Gastroesophageal sphincter (tissue), 4 donors: ENCODE data around the gene HDAC4. TPM values are rescaled to one million over a fixed set of nuclear protein-coding genes. Genes with fewer than 3 reads are reported as not detected.

ENCODE experiments used
- ATAC-seq: fragments of 150-250 bp; one replicate; pipeline ENCODE4 v1.9.1; 2016; ENCODE audit warnings: mild to moderate bottlenecking, moderate library complexity
- H3K27ac ChIP-seq, 4 donors: fragments of 200-600 bp; sonication (generic) in 3 of 4; 1 replicate in 3 of 4; 2 replicates in 1 of 4; pipeline ENCODE4 v1.5.1; 2016 to 2019
- H3K27me3 ChIP-seq: fragments of 200-600 bp; sonication (generic); one replicate; pipeline ENCODE4 v1.5.1; 2019
- H3K36me3 ChIP-seq, 2 donors: fragments of 200-600 bp; sonication (generic); one replicate each; pipeline ENCODE4 v1.5.1; 2019; ENCODE audit warnings: control low read depth in 1 of 2
- H3K4me1 ChIP-seq, 3 donors: fragments of 200-600 bp; sonication (generic); 1 replicate in 2 of 3; 2 replicates in 1 of 3; pipeline ENCODE4 v1.5.1; 2016 to 2019; ENCODE audit warnings: control low read depth in 2 of 3
- H3K4me3 ChIP-seq, 2 donors: fragments of 200-600 bp; sonication (generic); one replicate each; pipeline ENCODE4 v1.5.1; 2019; ENCODE audit warnings: mild to moderate bottlenecking in 1 of 2, moderate library complexity in 1 of 2
- H3K9me3 ChIP-seq, 3 donors: fragments of 200-600 bp; sonication (generic); one replicate each; pipeline ENCODE4 v1.5.1; 2017 to 2019; ENCODE audit warnings: control low read depth in 2 of 3
- EP300 ChIP-seq: sonication (generic); formaldehyde crosslinking; IDR thresholded peaks from one replicate; pipeline ENCODE4 v1.6.1; 2017; ENCODE audit warnings: antibody characterized with exemption, mild to moderate bottlenecking
- POLR2A ChIP-seq, 2 donors: fragments of 450-650 bp; IDR thresholded peaks; one replicate each; pipeline ENCODE4 v1.6.1; 2017; ENCODE audit warnings: antibody characterized with exemption in 2 of 2, mild to moderate bottlenecking in 2 of 2, moderate library complexity in 1 of 2
- POLR2AphosphoS5 ChIP-seq: sonication (generic); formaldehyde crosslinking; IDR thresholded peaks from one replicate; pipeline ENCODE4 v1.6.1; 2017; ENCODE audit warnings: antibody characterized with exemption
- WGBS, 2 donors: methylation state at CpG; one replicate each; pipeline ENCODE4 v1.1.5; 2018; ENCODE audit warnings: low coverage in 1 of 2; 5-methylcytosine and 5-hydroxymethylcytosine counted together
- total RNA-seq, 4 donors: library from RNA; depleted of rRNA; stranded (reverse); fragments of >200 nt; gene quantifications; one replicate each; pipeline ENCODE4 v1.1.0, GENCODE V29; 2016
- TF ChIP-seq, protein P1 (sequence below), 4 experiments: fragments of 200-600 bp in 2 of 4; fragments of 450-650 bp in 2 of 4; sonication (generic) in 1 of 4; IDR thresholded peaks; one replicate each; pipeline ENCODE4 v1.5.1; 2017 to 2019; ENCODE audit warnings: antibody characterized with exemption in 4 of 4, mild to moderate bottlenecking in 2 of 4, moderate library complexity in 2 of 4

Gene HDAC4
- total RNA-seq, 4 donors from 2014 or later = 41.3 to 104 (median 85.8) TPM

DNA sequence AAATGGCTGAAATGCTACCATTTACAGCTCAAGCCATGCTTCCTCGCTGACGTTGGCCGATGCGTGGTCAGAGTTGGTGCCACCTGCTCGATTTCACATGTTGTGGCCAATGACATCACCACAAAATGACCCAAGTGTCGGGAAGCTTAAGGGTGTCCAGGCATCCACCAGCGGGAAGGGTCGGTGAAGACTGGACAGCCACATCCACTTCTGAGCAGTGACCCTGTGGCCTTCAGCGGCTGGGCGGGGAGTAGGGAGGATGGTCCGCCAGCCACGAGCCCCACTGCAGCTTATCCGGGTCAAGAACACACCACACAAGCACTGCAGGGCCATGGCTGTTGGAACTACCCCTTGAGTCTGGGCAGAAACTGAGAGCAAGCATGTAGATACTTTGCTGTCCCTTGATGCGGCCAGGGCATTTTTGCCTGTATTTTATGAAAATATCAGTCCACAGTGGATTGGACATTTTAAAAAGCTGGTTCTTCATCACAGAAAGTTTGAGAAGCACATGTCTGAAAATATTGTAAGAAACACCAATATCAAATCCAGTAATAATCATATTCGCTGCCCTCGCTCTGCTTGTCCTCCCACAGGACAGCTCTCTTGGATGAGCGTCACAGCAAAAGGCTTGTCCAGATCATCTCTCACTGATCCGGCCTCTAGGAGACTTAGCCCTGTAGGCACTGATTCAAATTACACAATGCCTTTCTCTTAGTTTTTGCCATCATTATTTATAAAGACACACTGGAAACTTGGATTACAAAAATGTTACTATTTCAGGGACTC, 379.0 kb downstream of the HDAC4 start:
- H3K9me3 ChIP-seq = no peaks in the 10 kb centered on the region
- H3K4me3 ChIP-seq = no peak overlapping the region
- ATAC-seq = no peak
- no peaks in the 10 kb centered on the region for H3K36me3 ChIP-seq
- TF ChIP-seq EP300 = no peak
- TF ChIP-seq, protein P1, sequence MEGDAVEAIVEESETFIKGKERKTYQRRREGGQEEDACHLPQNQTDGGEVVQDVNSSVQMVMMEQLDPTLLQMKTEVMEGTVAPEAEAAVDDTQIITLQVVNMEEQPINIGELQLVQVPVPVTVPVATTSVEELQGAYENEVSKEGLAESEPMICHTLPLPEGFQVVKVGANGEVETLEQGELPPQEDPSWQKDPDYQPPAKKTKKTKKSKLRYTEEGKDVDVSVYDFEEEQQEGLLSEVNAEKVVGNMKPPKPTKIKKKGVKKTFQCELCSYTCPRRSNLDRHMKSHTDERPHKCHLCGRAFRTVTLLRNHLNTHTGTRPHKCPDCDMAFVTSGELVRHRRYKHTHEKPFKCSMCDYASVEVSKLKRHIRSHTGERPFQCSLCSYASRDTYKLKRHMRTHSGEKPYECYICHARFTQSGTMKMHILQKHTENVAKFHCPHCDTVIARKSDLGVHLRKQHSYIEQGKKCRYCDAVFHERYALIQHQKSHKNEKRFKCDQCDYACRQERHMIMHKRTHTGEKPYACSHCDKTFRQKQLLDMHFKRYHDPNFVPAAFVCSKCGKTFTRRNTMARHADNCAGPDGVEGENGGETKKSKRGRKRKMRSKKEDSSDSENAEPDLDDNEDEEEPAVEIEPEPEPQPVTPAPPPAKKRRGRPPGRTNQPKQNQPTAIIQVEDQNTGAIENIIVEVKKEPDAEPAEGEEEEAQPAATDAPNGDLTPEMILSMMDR (IDR thresholded peaks at IDR 0.05) = no peak
- TF ChIP-seq POLR2A (IDR thresholded peaks at IDR 0.05) = no peak
- H3K27me3 ChIP-seq = peaks cover 26% of the 10 kb centered on the region
- H3K27ac ChIP-seq = no peak overlapping the region
- 64 to 85% methylated on average over 4 to 11 of the region's 18 CpGs for WGBS, 2 donors
- H3K4me1 ChIP-seq = peaks cover 0 to 9% (median 0%) of the 10 kb centered on the region in 3 donors

GRCh38 chr2:239021224-239021623, 379.6 kb downstream of the HDAC4 start:
- H3K9me3 ChIP-seq = no peaks in the 10 kb centered on the region
- TF ChIP-seq, protein P1 (IDR thresholded peaks at IDR 0.05) = no peak
- TF ChIP-seq EP300 = no peak
- TF ChIP-seq POLR2A (IDR thresholded peaks at IDR 0.05) = no peak
- TF ChIP-seq POLR2AphosphoS5 = no peak
- no peaks in the 10 kb centered on the region for H3K36me3 ChIP-seq
- WGBS, 2 donors = 63% methylated on average over 4 of the region's 6 CpGs; no CpG with 5 or more reads in 1 of the 2 donors
- no peak overlapping the region for H3K4me3 ChIP-seq
- peaks cover 0 to 12% (median 0%) of the 10 kb centered on the region in 3 donors for H3K4me1 ChIP-seq
- ATAC-seq = no peak
- H3K27me3 ChIP-seq = peaks cover 25% of the 10 kb centered on the region
- H3K27ac ChIP-seq = no peak overlapping the region

DNA sequence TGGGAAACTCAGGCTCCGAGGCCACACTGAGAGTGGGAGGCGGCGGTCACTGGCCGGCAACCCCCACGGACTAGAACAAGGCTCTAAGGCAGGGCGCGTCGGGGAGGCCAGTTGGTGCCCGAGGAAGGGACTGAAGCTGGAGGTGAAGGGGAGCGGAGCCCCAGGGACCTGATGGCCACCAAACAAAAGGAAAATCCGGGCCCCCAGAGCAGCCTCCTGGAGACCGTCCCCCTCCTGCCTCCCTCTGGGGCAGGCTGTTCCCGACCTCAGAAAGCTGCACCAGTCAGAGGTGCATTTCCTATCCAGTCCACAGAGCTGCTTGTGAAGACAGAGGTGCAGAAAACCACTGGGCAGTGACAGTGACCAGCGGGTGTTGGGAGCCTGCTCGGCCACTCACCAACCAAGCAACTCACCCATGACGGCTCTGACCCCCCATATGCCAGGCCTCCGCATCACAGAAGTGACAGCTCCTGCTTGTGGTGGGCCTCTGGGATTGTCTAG, 380.2 kb downstream of the HDAC4 start:
- no peak for TF ChIP-seq POLR2AphosphoS5
- TF ChIP-seq, protein P1 (IDR thresholded peaks at IDR 0.05) = no peak
- no peak for TF ChIP-seq EP300
- no peak for TF ChIP-seq POLR2A (IDR thresholded peaks at IDR 0.05)
- H3K36me3 ChIP-seq = no peaks in the 10 kb centered on the region
- no peak for ATAC-seq
- 80% methylated on average over 2 of the region's 17 CpGs; no CpG with 5 or more reads in 1 of the 2 donors for WGBS, 2 donors
- no peak overlapping the region for H3K27ac ChIP-seq
- no peaks in the 10 kb centered on the region for H3K9me3 ChIP-seq
- peaks cover 22% of the 10 kb centered on the region for H3K27me3 ChIP-seq
- H3K4me1 ChIP-seq = peaks cover 0 to 15% (median 0%) of the 10 kb centered on the region in 3 donors
- H3K4me3 ChIP-seq = no peak overlapping the region

- peaks cover 33% of the 10 kb centered on the region for H3K27me3 ChIP-seq
- no peaks in the 10 kb centered on the region for H3K36me3 ChIP-seq
- peaks cover 0 to 14% (median 0%) of the 10 kb centered on the region in 3 donors for H3K4me1 ChIP-seq
- TF ChIP-seq POLR2AphosphoS5 (no peak), POLR2A (IDR thresholded peaks at IDR 0.05) (no peak), EP300 (no peak)
- TF ChIP-seq, protein P1 (IDR thresholded peaks at IDR 0.05) = no peak
- no peak for ATAC-seq
- H3K4me3 ChIP-seq = no peak overlapping the region
- no peaks in the 10 kb centered on the region for H3K9me3 ChIP-seq
- 100% methylated on average over 1 of the region's 6 CpGs for WGBS, 2 donors
- H3K27ac ChIP-seq = no peak overlapping the region
Measured at GRCh38 chr2:239019183-239019581, 381.6 kb downstream of the HDAC4 start.
